Tibial nerve (tissue), 4 donors: Measurements from ENCODE around the gene KIAA0319L.

Source experiments
- EP300 ChIP-seq, 2 donors: sonication (generic); formaldehyde crosslinking; IDR thresholded peaks; one replicate each; pipeline ENCODE4 v1.6.1; 2017; ENCODE audit warnings: antibody characterized with exemption in 2 of 2, mild to moderate bottlenecking in 1 of 2
- TF ChIP-seq, protein P1 (sequence below), 5 experiments: fragments of 200-600 bp in 3 of 5; fragments of 450-650 bp in 2 of 5; sonication (generic) in 3 of 5; IDR thresholded peaks; one replicate each; pipeline ENCODE4 v1.5.1; 2016 to 2019; ENCODE audit warnings: antibody characterized with exemption in 5 of 5, mild to moderate bottlenecking in 3 of 5, moderate library complexity in 2 of 5

DNA sequence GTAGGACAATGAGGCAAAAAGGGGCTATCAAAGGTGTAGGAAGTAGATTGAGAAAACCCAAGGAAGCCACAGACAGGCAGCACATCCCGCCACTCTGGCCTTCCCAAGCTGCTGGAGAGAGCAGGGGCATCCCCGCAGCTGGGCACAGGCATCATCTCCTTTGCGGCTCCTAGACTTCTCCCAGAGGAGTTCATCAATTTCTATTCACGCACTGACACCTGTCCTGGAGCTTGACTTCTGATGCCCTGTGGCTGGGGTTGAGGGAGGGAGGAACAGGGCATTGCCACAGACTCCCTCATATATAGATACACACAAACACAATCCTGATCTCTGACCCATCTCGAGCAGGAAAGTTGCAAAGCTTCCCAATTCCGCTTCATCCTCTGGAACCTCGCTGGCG lies 14.1 kb upstream of the KIAA0319L start:
- TF ChIP-seq, protein P1, sequence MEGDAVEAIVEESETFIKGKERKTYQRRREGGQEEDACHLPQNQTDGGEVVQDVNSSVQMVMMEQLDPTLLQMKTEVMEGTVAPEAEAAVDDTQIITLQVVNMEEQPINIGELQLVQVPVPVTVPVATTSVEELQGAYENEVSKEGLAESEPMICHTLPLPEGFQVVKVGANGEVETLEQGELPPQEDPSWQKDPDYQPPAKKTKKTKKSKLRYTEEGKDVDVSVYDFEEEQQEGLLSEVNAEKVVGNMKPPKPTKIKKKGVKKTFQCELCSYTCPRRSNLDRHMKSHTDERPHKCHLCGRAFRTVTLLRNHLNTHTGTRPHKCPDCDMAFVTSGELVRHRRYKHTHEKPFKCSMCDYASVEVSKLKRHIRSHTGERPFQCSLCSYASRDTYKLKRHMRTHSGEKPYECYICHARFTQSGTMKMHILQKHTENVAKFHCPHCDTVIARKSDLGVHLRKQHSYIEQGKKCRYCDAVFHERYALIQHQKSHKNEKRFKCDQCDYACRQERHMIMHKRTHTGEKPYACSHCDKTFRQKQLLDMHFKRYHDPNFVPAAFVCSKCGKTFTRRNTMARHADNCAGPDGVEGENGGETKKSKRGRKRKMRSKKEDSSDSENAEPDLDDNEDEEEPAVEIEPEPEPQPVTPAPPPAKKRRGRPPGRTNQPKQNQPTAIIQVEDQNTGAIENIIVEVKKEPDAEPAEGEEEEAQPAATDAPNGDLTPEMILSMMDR (IDR thresholded peaks at IDR 0.05) = no peak
- no peak for TF ChIP-seq EP300 (IDR thresholded peaks at IDR 0.05)
